ENCODE measurements around the gene FBXL7. TPM values are rescaled to one million over a fixed set of nuclear protein-coding genes. Genes with fewer than 3 reads are reported as not detected.

Gene FBXL7
- total and polyA plus RNA-seq, 9 of the 15 experiments (the other 6 are each of a cell fraction or from before 2014, with no cell fraction given), result 0.04 to 0.08 TPM; not detected in 7

- WGBS (ENCODE audit: insufficient coverage, low coverage, missing lambda C conversion rate), result 0% methylated on average over 1 of the region's 1 CpG
- Histone ChIP-seq H4K20me1 (replicated peaks; ENCODE audit: control insufficient read depth, insufficient read depth, low read length) (no peaks in the 10 kb centered on the region), H3K27ac (ENCODE audit: extremely low read depth, low read depth, low read length) (no peak overlapping the region), H3K9me3 (replicated peaks; ENCODE audit: control insufficient read depth, insufficient read depth, low read depth, low read length) (no peaks in the 10 kb centered on the region), H3K4me1 (replicated peaks in 1 of 2; ENCODE audit: control insufficient read depth in 2 of 2, insufficient read depth in 2 of 2, low read length in 2 of 2) (peaks cover 0 to 5% of the 10 kb centered on the region in 2 experiments; a peak in 1 of 5 replicates), H3K36me3 (ENCODE audit: control insufficient read depth, insufficient read depth, low read length) (no peaks in the 10 kb centered on the region), H2AFZ (ENCODE audit: low read depth, low read length) (no peak overlapping the region), H3K4me3 (no peak overlapping the region), H3K9ac (ENCODE audit: insufficient read depth in 1 of 2, low read depth in 2 of 2, low read length in 2 of 2) (no peak overlapping the region), H3K9me1 (ENCODE audit: control insufficient read depth, insufficient read depth, low read length) (no peaks in the 10 kb centered on the region), H3K4me2 (ENCODE audit: insufficient read depth, low read length) (no peak overlapping the region), H3K79me2 (ENCODE audit: control insufficient read depth, insufficient read depth, low read length) (no peaks in the 10 kb centered on the region), H3K27me3 (ENCODE audit: control insufficient read depth in 2 of 2, insufficient read depth in 2 of 2, low read length in 2 of 2) (no peaks in the 10 kb centered on the region)
- no peak for TF ChIP-seq FOXK1 (CRISPR knock-in tag; IDR thresholded peaks at IDR 0.05; ENCODE audit: borderline replicate concordance)
- no peak for TF ChIP-seq RUNX1 (IDR thresholded peaks at IDR 0.05; ENCODE audit: low read depth)
- TF ChIP-seq ZNF551 (CRISPR knock-in tag; IDR thresholded peaks at IDR 0.05), result no peak
- TF ChIP-seq RBM39 (optimal IDR thresholded peaks at IDR 0.05; ENCODE audit: low read depth, low read length), result no peak
- TF ChIP-seq CREB1 (IDR thresholded peaks at IDR 0.05), result no peak
- TF ChIP-seq CREB1 (CRISPR knock-in tag; IDR thresholded peaks at IDR 0.05), result no peak
- TF ChIP-seq SAP30 (IDR thresholded peaks at IDR 0.05; ENCODE audit: borderline replicate concordance, insufficient read depth, low read depth, low read length, poor library complexity, severe bottlenecking), result no peak
- TF ChIP-seq ZNF224 (CRISPR knock-in tag; IDR thresholded peaks at IDR 0.05), result no peak
- TF ChIP-seq KDM1A (IDR thresholded peaks at IDR 0.05), result no peak
- no peak for TF ChIP-seq MITF (IDR thresholded peaks at IDR 0.05)
- TF ChIP-seq ZNF184 (CRISPR knock-in tag; IDR thresholded peaks at IDR 0.05), result no peak
- no peak for TF ChIP-seq ASH1L (IDR thresholded peaks at IDR 0.05; ENCODE audit: borderline replicate concordance, low read depth, partially characterized antibody)
- no peak for TF ChIP-seq ZNF436 (CRISPR knock-in tag; IDR thresholded peaks at IDR 0.05)
- no peak for TF ChIP-seq MYC (IDR thresholded peaks at IDR 0.05; ENCODE audit: low read depth, low read length)
- TF ChIP-seq MYC (CRISPR knock-in tag; IDR thresholded peaks at IDR 0.05; ENCODE audit: borderline replicate concordance, low read depth), result no peak
- no peak for TF ChIP-seq USF2 (CRISPR knock-in tag; IDR thresholded peaks at IDR 0.05)
- no peak for TF ChIP-seq ATF6 (CRISPR knock-in tag; IDR thresholded peaks at IDR 0.05)
- no peak for TF ChIP-seq ZKSCAN8 (CRISPR knock-in tag; IDR thresholded peaks at IDR 0.05)
- no peak for TF ChIP-seq SPI1 (IDR thresholded peaks at IDR 0.05; ENCODE audit: borderline replicate concordance, low read depth, low read length)
- POLR2A ChIA-PET, result interaction anchor here (0.5 kb wide), 1 partner anchor 28 kb away, joined by 3 read pairs; no protein-coding TSS in a partner anchor
- DNase-seq (ENCODE audit: extremely low read depth in 1 of 4, low spot score in 3 of 4), result no peak
- CTCF ChIA-PET (ENCODE audit: low intra/inter-chr PET ratio), result no interaction called here
- no peak for FAIRE-seq
- no peak for ATAC-seq
- no TSS peak for BruUV-seq (replicated peaks)
- in situ Hi-C loops (cut with MboI) (no loop called here), intact Hi-C loops (cut with micrococcal nuclease) (no loop called here)
Measured at GRCh38 chr5:15938961-15939360, 439.0 kb downstream of the FBXL7 start.

Data from K562 (cell line).